Endothelial cell of umbilical vein (primary cell): ENCODE measurements around the gene SGMS2. TPM values are rescaled to one million over a fixed set of nuclear protein-coding genes. Genes with fewer than 3 reads are reported as not detected.

ENCODE experiments used
- BruUV-seq: library from RNA; stranded (reverse); fragments of 400-500 nt; replicated peaks from 2 replicates; lab custom pipeline; 2021; lab: Mats Ljungman, UMichigan
- CTCF ChIA-PET: fragments of 300-600, 350-600 bp; sonication (Branson Sonifier 250); formaldehyde crosslinking; loops from one replicate; lab custom pipeline; 2021; ENCODE audit warnings: antibody characterized with exemption, inconsistent platforms; lab: Charles Lee
- POLR2A ChIA-PET: fragments of 300-600, 350-600 bp; sonication (Branson Sonifier 250); formaldehyde crosslinking; loops from one replicate; lab custom pipeline; 2021; ENCODE audit warnings: antibody characterized with exemption, inconsistent platforms; lab: Charles Lee
- DNase-seq: peaks from one replicate; pipeline ENCODE4 v3.0.0-alpha.2; 2011; ENCODE audit warnings: low read depth, low spot score
- FAIRE-seq: peaks from 2 replicates; lab custom pipeline; 2011; peaks lifted over from hg19 to GRCh38; lab: Jason Lieb, UNC
- H2AFZ ChIP-seq: 2 replicates; pipeline ENCODE4 v1.6.0; 2012; ENCODE audit warnings: low read depth, low read length, control low read depth, inconsistent platforms
- H3K27ac ChIP-seq: 2 replicates; pipeline ENCODE4 v1.5.1; 2011; ENCODE audit warnings: low read depth, mild to moderate bottlenecking, control low read depth, low read length, moderate library complexity; ENCODE audit not compliant: insufficient read depth
- H3K27me3 ChIP-seq, 2 experiments: 2 replicates each; pipeline versions ENCODE4 v1.6.0 to v1.6.1; 2011; ENCODE audit warnings: low read length in 2 of 2, mixed read lengths in 1 of 2; ENCODE audit not compliant: control insufficient read depth in 2 of 2, insufficient read depth in 2 of 2
- H3K36me3 ChIP-seq, 2 experiments: 2 replicates in 1 of 2; 3 replicates in 1 of 2; pipeline ENCODE4 v1.5.1; 2011; ENCODE audit warnings: low read length in 2 of 2, mild to moderate bottlenecking in 1 of 2, moderate library complexity in 1 of 2; ENCODE audit not compliant: control insufficient read depth in 2 of 2, insufficient read depth in 2 of 2; ENCODE audit errors: extremely low read depth in 1 of 2
- H3K4me1 ChIP-seq: 3 replicates; pipeline ENCODE4 v1.5.1; 2011; ENCODE audit warnings: mild to moderate bottlenecking, low read length; ENCODE audit not compliant: control insufficient read depth, insufficient read depth; ENCODE audit errors: extremely low read depth
- H3K4me2 ChIP-seq: 2 replicates; pipeline ENCODE4 v1.6.1; 2011; ENCODE audit warnings: low read length, control low read depth, mixed read lengths; ENCODE audit not compliant: insufficient read depth
- H3K4me3 ChIP-seq, 3 experiments: fragments of 200-600 bp in 1 of 3; sonication (generic), shearing (Covaris generic) in 1 of 3; replicated peaks in 1 of 3; 2 replicates each; pipeline ENCODE4 v1.5.1; 2011 to 2016; ENCODE audit warnings: control low read depth in 3 of 3, low read length in 3 of 3, mild to moderate bottlenecking in 2 of 3, inconsistent platforms in 1 of 3, low read depth in 1 of 3, moderate library complexity in 1 of 3; ENCODE audit not compliant: insufficient read depth in 1 of 3
- H3K79me2 ChIP-seq: 2 replicates; pipeline ENCODE4 v1.6.0; 2012; ENCODE audit warnings: low read length, inconsistent platforms; ENCODE audit not compliant: control insufficient read depth, insufficient read depth
- H3K9ac ChIP-seq: replicated peaks from 2 replicates; pipeline ENCODE3; 2011; ENCODE audit warnings: low read length, control low read depth; ENCODE audit not compliant: insufficient read depth; ENCODE audit errors: extremely low read depth
- H3K9me1 ChIP-seq: replicated peaks from 3 replicates; pipeline ENCODE4 v1.6.0; 2011; ENCODE audit warnings: mild to moderate bottlenecking, low read length; ENCODE audit not compliant: control insufficient read depth, insufficient read depth; ENCODE audit errors: extremely low read depth
- H3K9me3 ChIP-seq: replicated peaks from 2 replicates; pipeline ENCODE4 v1.5.1; 2012; ENCODE audit warnings: low read length, inconsistent platforms; ENCODE audit not compliant: control insufficient read depth, insufficient read depth
- H4K20me1 ChIP-seq: replicated peaks from 2 replicates; pipeline ENCODE3; 2011; ENCODE audit warnings: mild to moderate bottlenecking, low read length; ENCODE audit not compliant: control insufficient read depth, insufficient read depth; ENCODE audit errors: extremely low read depth
- CTCF ChIP-seq, 2 donors: IDR thresholded peaks; 1 replicate in 1 of 2; 2 replicates in 1 of 2; pipeline ENCODE4 v1.5.1; 2011; ENCODE audit warnings: low read length in 2 of 2, mild to moderate bottlenecking in 2 of 2, moderate library complexity in 2 of 2, control low read depth in 1 of 2, inconsistent platforms in 1 of 2, low read depth in 1 of 2; ENCODE audit not compliant: insufficient read depth in 1 of 2; ENCODE audit errors: extremely low read depth in 1 of 2
- EZH2 ChIP-seq: IDR thresholded peaks from 2 replicates; pipeline ENCODE4 v1.6.1; 2012; ENCODE audit warnings: borderline replicate concordance, low read depth, mild to moderate bottlenecking, moderate library complexity, low read length, inconsistent platforms; ENCODE audit not compliant: severe bottlenecking
- FOS ChIP-seq: IDR thresholded peaks from 2 replicates; pipeline ENCODE4 v1.6.1; 2011; ENCODE audit warnings: mild to moderate bottlenecking, low read length, moderate library complexity, borderline replicate concordance; ENCODE audit not compliant: insufficient read depth
- GATA2 ChIP-seq: IDR thresholded peaks from 2 replicates; pipeline ENCODE4 v1.7.0; 2011; ENCODE audit warnings: low read depth, mild to moderate bottlenecking, moderate library complexity, mixed read lengths, low read length; ENCODE audit not compliant: insufficient read length, insufficient read depth
- JUN ChIP-seq: IDR thresholded peaks from 2 replicates; pipeline ENCODE4 v1.6.1; 2011; ENCODE audit warnings: borderline replicate concordance, low read depth; ENCODE audit not compliant: insufficient read length, insufficient read depth
- MYC ChIP-seq: IDR thresholded peaks from one replicate; pipeline ENCODE4 v1.6.1; 2011; ENCODE audit warnings: mild to moderate bottlenecking, low read depth, low read length
- POLR2A ChIP-seq: IDR thresholded peaks from 2 replicates; pipeline ENCODE4 v1.6.1; 2012; ENCODE audit warnings: low read depth, mild to moderate bottlenecking, control low read depth, low read length
- dilution Hi-C: fragments of 300-500 bp; cut with MboI; formaldehyde crosslinking; loops from one replicate; pipeline ENCODE4 v1.15.0; 2019; ENCODE audit warnings: low sequenced_read_pairs; ENCODE audit not compliant: extremely low pct_ligation_motif_present
- intact Hi-C: fragments of 100-400 bp; cut with micrococcal nuclease; formaldehyde crosslinking; loops from one replicate; pipeline ENCODE4 v1.10.0; 2022
- polyA plus RNA-seq, 4 experiments: library from polyadenylated mRNA; depleted of rRNA in 3 of 4; stranded (reverse) in 3 of 4; unstranded in 1 of 4; fragments of >200 nt; gene quantifications; 2 replicates each; pipeline versions ENCODE4 v1.2.1 to v1.2.3, GENCODE V29; 2011 to 2012; ENCODE audit warnings: missing spikeins in 1 of 4
- total RNA-seq: library from RNA; stranded (reverse); gene quantifications from 2 replicates; pipeline ENCODE4 v1.2.3, GENCODE V29; 2021

Gene SGMS2
- total and polyA plus RNA-seq, 2 donors (not counting 3 experiments of a cell fraction or from before 2014, with no cell fraction given) = 33.0 to 33.2 TPM

- H3K4me2 ChIP-seq = no peak overlapping the region
- dilution Hi-C loops = no loop called here
- POLR2A ChIA-PET = no interaction called here
- H3K4me1 ChIP-seq = no peaks in the 10 kb centered on the region
- CTCF ChIA-PET = interaction anchor here (0.9 to 1.4 kb wide), 3 partner anchors 8 to 155 kb away, joined by 3 to 4 read pairs (median 3); no protein-coding TSS in a partner anchor
- H3K4me3 ChIP-seq = no peak overlapping the region
- no peak overlapping the region for H3K27ac ChIP-seq
- H3K9ac ChIP-seq = no peak overlapping the region
- no peak for FAIRE-seq
- H3K27me3 ChIP-seq = no peaks in the 10 kb centered on the region
- H3K79me2 ChIP-seq = no peaks in the 10 kb centered on the region
- no TSS peak for BruUV-seq
- DNase-seq = no peak
- H4K20me1 ChIP-seq = no peaks in the 10 kb centered on the region
- no peak overlapping the region for H2AFZ ChIP-seq
- intact Hi-C loops = no loop called here
- TF ChIP-seq MYC = no peak
- TF ChIP-seq GATA2 = no peak
- TF ChIP-seq EZH2 = no peak
- no peak for TF ChIP-seq POLR2A
- TF ChIP-seq FOS = no peak
- no peak for TF ChIP-seq CTCF (IDR thresholded peaks at IDR 0.05; ENCODE audit: extremely low read depth in 1 of 2, insufficient read depth in 1 of 2, low read depth in 1 of 2, low read length in 2 of 2)
- no peak for TF ChIP-seq JUN
- peaks cover 2% of the 10 kb centered on the region for H3K9me3 ChIP-seq
- H3K9me1 ChIP-seq = no peaks in the 10 kb centered on the region
- H3K36me3 ChIP-seq = no peaks in the 10 kb centered on the region
These were observed 45.8 kb upstream of the SGMS2 start for GRCh38 chr4:107778784-107779530.
